Adrenal gland (tissue), 12 donors: ENCODE results near the gene WBP11. TPM values are rescaled to one million over a fixed set of nuclear protein-coding genes. Genes with fewer than 3 reads are reported as not detected.

ENCODE experiments used
- DNase-seq, 7 donors: peaks; one replicate each; pipeline ENCODE4 v3.0.0-alpha.2; 2019 to 2020
- H3K27ac ChIP-seq, 5 donors: fragments of 200-600 bp; sonication (generic) in 4 of 5; 1 replicate in 3 of 5; 2 replicates in 2 of 5; pipeline versions ENCODE4 v1.5.1 to v1.8.0; 2016 to 2020; ENCODE audit warnings: mild to moderate bottlenecking in 1 of 5
- H3K27me3 ChIP-seq: fragments of 200-600 bp; 2 replicates; pipeline ENCODE4 v1.8.0; 2021
- H3K36me3 ChIP-seq, 2 donors: fragments of 200-600 bp; replicated peaks in 1 of 2; 1 replicate in 1 of 2; 2 replicates in 1 of 2; pipeline versions ENCODE4 v1.5.1 to v1.8.0; 2018 to 2022
- H3K4me1 ChIP-seq, 2 donors: fragments of 200-600 bp; replicated peaks in 1 of 2; 1 replicate in 1 of 2; 2 replicates in 1 of 2; pipeline versions ENCODE4 v1.5.1 to v1.8.0; 2018 to 2021
- H3K4me3 ChIP-seq, 4 donors: fragments of 200-600 bp; sonication (generic) in 3 of 4; one replicate each; pipeline ENCODE4 v1.5.1; 2016 to 2018
- H3K9me3 ChIP-seq, 3 donors: fragments of 200-600 bp; sonication (generic) in 1 of 3; replicated peaks in 1 of 3; 1 replicate in 2 of 3; 2 replicates in 1 of 3; pipeline versions ENCODE4 v1.5.1 to v1.8.0; 2016 to 2021
- CTCF ChIP-seq, 6 experiments: fragments of 450-650 bp in 4 of 6; fragments of 200-600 bp in 2 of 6; sonication (generic) in 1 of 6; IDR thresholded peaks; 1 replicate in 5 of 6; 2 replicates in 1 of 6; pipeline versions ENCODE4 v1.5.1 to v1.8.0; 2016 to 2021; ENCODE audit warnings: antibody characterized with exemption in 6 of 6, mild to moderate bottlenecking in 2 of 6, moderate library complexity in 1 of 6
- POLR2A ChIP-seq, 2 donors: fragments of 450-650 bp; IDR thresholded peaks; one replicate each; pipeline ENCODE4 v1.6.1; 2017; ENCODE audit warnings: antibody characterized with exemption in 2 of 2, mild to moderate bottlenecking in 2 of 2, moderate library complexity in 1 of 2
- WGBS, 4 donors: extraction: QIAGEN DNeasy Blood & Tissue Kit in 2 of 4; methylation state at CpG; one replicate each; pipeline versions ENCODE4 v1.1.5 to v1.1.7; 2013 to 2017; 5-methylcytosine and 5-hydroxymethylcytosine counted together
- intact Hi-C, 2 donors: fragments of 100-400 bp; cut with DNase I; formaldehyde crosslinking; loops; one replicate each; pipeline versions ENCODE4 v1.14.1 to v1.15.0; 2022 to 2023
- polyA plus RNA-seq, 3 donors: library from polyadenylated mRNA; stranded (reverse); fragments of 200-250 nt in 2 of 3; fragments of 350-450 nt in 1 of 3; fragmentation: Illumina TruSeq in 1 of 3; extraction: RNeasy Lipid Tissue Mini Kit (QIAGEN cat#74804) in 1 of 3; gene quantifications; one replicate each; pipeline ENCODE4 v1.2.3, GENCODE V29; 2013 to 2014
- total RNA-seq, 9 donors: library from RNA; depleted of rRNA in 4 of 9; stranded (reverse); fragments of >200 nt in 4 of 9; fragments of 120-200 nt in 1 of 9; fragmentation: NEBNext Ultra II Directional in 1 of 9; extraction: Animal tissue kit (Norgen Biotek cat#: 25700) in 1 of 9; gene quantifications; one replicate each; pipeline versions ENCODE4 v1.1.0 to v1.2.4, GENCODE V29; 2013 to 2023
- donor health status: healthy with polysubstance abuse.
- donor health status: Bipolar disorder and iron deficiency.
- donor health status: DM: yes; HTN: yes; CAD: no.
- donor health status: DM: no; HTN: no; CAD: no.
- donor health status: DM: no; HTN: no; CAD: no.
- donor health status: DM: yes; HTN: yes; CAD: no.

WBP11 gene
- total and polyA plus RNA-seq, 12 donors: 11.5 to 112 (median 24.8) TPM

- no peaks in the 10 kb centered on the region for H3K4me1 ChIP-seq
- no peaks in the 10 kb centered on the region for H3K27me3 ChIP-seq
- TF ChIP-seq CTCF (IDR thresholded peaks at IDR 0.05) (no peak), POLR2A (IDR thresholded peaks at IDR 0.05) (no peak)
- H3K9me3 ChIP-seq: no peaks in the 10 kb centered on the region
- WGBS, 4 donors: 93 to 98% (median 95%) methylated on average over 2 of the region's 2 CpGs
- intact Hi-C loops: no loop called here
- peaks cover 0 to 37% of the 10 kb centered on the region in 2 donors for H3K36me3 ChIP-seq
- no peak overlapping the region for H3K4me3 ChIP-seq
- no peak for DNase-seq
- no peak overlapping the region for H3K27ac ChIP-seq
Observed at GRCh38 chr12:14784471-14784870, 18.8 kb downstream of the WBP11 start.

- H3K27me3 ChIP-seq: no peaks in the 10 kb centered on the region
- intact Hi-C loops: no loop called here
- H3K4me1 ChIP-seq: no peaks in the 10 kb centered on the region
- DNase-seq: no peak
- no peak overlapping the region for H3K27ac ChIP-seq
- no peak overlapping the region for H3K4me3 ChIP-seq
- H3K9me3 ChIP-seq: no peaks in the 10 kb centered on the region
- peaks cover 0 to 20% of the 10 kb centered on the region in 2 donors for H3K36me3 ChIP-seq
- TF ChIP-seq POLR2A (IDR thresholded peaks at IDR 0.05) (no peak), CTCF (IDR thresholded peaks at IDR 0.05) (no peak)
Observed at GRCh38 chr12:14782756-14783155, 20.5 kb downstream of the WBP11 start.

- no peaks in the 10 kb centered on the region for H3K9me3 ChIP-seq
- intact Hi-C loops: no loop called here
- DNase-seq: no peak
- no peaks in the 10 kb centered on the region for H3K4me1 ChIP-seq
- H3K27me3 ChIP-seq: no peaks in the 10 kb centered on the region
- no peak for TF ChIP-seq CTCF (IDR thresholded peaks at IDR 0.05)
- no peak for TF ChIP-seq POLR2A (IDR thresholded peaks at IDR 0.05)
- WGBS, 4 donors: 62 to 71% (median 70%) methylated on average over 2 of the region's 2 CpGs
- no peak overlapping the region for H3K4me3 ChIP-seq
- no peak overlapping the region for H3K27ac ChIP-seq
- H3K36me3 ChIP-seq: peaks cover 0 to 8% of the 10 kb centered on the region in 2 donors
Observed at GRCh38 chr12:14781563-14781962, 21.7 kb downstream of the WBP11 start.

GRCh38 chr12:14780859-14781258 lies 22.4 kb downstream of the WBP11 start:
- no peak for DNase-seq
- H3K27ac ChIP-seq: no peak overlapping the region
- no peaks in the 10 kb centered on the region for H3K9me3 ChIP-seq
- intact Hi-C loops: no loop called here
- no peaks in the 10 kb centered on the region for H3K27me3 ChIP-seq
- no peak for TF ChIP-seq CTCF (IDR thresholded peaks at IDR 0.05)
- no peak for TF ChIP-seq POLR2A (IDR thresholded peaks at IDR 0.05)
- 82 to 92% (median 86%) methylated on average over 3 of the region's 3 CpGs for WGBS, 4 donors
- H3K36me3 ChIP-seq: peaks cover 0 to under 1% of the 10 kb centered on the region in 2 donors
- peaks cover 3% of the 10 kb centered on the region in 2 donors for H3K4me1 ChIP-seq
- H3K4me3 ChIP-seq: no peak overlapping the region
